K562 (cell line): ENCODE measurements around the gene MATN1.

ENCODE experiments used
- CTCF ChIP-seq, 3 experiments: IDR thresholded peaks in 2 of 3; conservative IDR thresholded peaks in 1 of 3; 2 replicates each; pipeline ENCODE4 v1.5.1; 2011 to 2012; ENCODE audit warnings: low read length in 3 of 3, mild to moderate bottlenecking in 3 of 3, control low read depth in 2 of 3, improper control_type of control experiment in 1 of 3, inconsistent platforms in 1 of 3, low read depth in 1 of 3, mixed read lengths in 1 of 3, moderate library complexity in 1 of 3; ENCODE audit not compliant: insufficient read depth in 2 of 3
- FOXA3 ChIP-seq, 2 experiments: fragments of 450-650 bp in 1 of 2; sonication (generic) in 1 of 2; formaldehyde crosslinking; IDR thresholded peaks in 1 of 2; conservative IDR thresholded peaks in 1 of 2; 2 replicates each; pipeline versions ENCODE4 v1.4.0 to v1.8.0; 2020 to 2022; ENCODE audit warnings: mild to moderate bottlenecking in 2 of 2, missing genetic modification reagents in 1 of 2
- FOXK1 ChIP-seq: sonication (generic); formaldehyde crosslinking; IDR thresholded peaks from 2 replicates; pipeline ENCODE4 v1.8.0; 2022; ENCODE audit warnings: missing genetic modification reagents, mild to moderate bottlenecking, borderline replicate concordance
- HNRNPUL1 ChIP-seq: fragments of 200-400 bp; formaldehyde crosslinking; IDR thresholded peaks from 2 replicates; pipeline ENCODE4 v1.6.1; 2017; ENCODE audit warnings: low read length
- OTX1 ChIP-seq: fragments of 450-650 bp; formaldehyde crosslinking; IDR thresholded peaks from 2 replicates; pipeline ENCODE4 v1.4.0; 2022; ENCODE audit warnings: mild to moderate bottlenecking
- PPARD ChIP-seq: fragments of 250-450 bp; sonication (Bioruptor Pico); IDR thresholded peaks from 2 replicates; pipeline ENCODE4 v1.8.0; 2022; ENCODE audit warnings: inconsistent platforms, mild to moderate bottlenecking, moderate library complexity
- RAD21 ChIP-seq, 2 experiments: fragments of 250-450 bp in 1 of 2; fragments of 450-650 bp in 1 of 2; sonication (Bioruptor Pico) in 1 of 2; formaldehyde crosslinking in 1 of 2; IDR thresholded peaks in 1 of 2; conservative IDR thresholded peaks in 1 of 2; 2 replicates each; pipeline versions ENCODE4 v1.4.0 to v1.8.0; 2020 to 2022; ENCODE audit warnings: mild to moderate bottlenecking in 2 of 2, moderate library complexity in 1 of 2
- RCOR1 ChIP-seq, 2 experiments: IDR thresholded peaks; 2 replicates each; pipeline ENCODE4 v1.6.1; 2012; ENCODE audit warnings: low read depth in 2 of 2, low read length in 2 of 2, borderline replicate concordance in 1 of 2, improper control_type of control experiment in 1 of 2
- RNF219 ChIP-seq: fragments of 250-450 bp; sonication (Bioruptor Pico); IDR thresholded peaks from 2 replicates; pipeline ENCODE4 v1.5.0; 2022; ENCODE audit warnings: mild to moderate bottlenecking
- ZC3H8 ChIP-seq: fragments of 450-650 bp; IDR thresholded peaks from 2 replicates; pipeline ENCODE4 v1.6.1; 2017
- ZNF217 ChIP-seq: sonication (generic); formaldehyde crosslinking; IDR thresholded peaks from 2 replicates; pipeline ENCODE4 v1.8.0; 2022; ENCODE audit warnings: mild to moderate bottlenecking, missing genetic modification reagents
- TF ChIP-seq, protein P1 (sequence below): fragments of 450-650 bp; IDR thresholded peaks from 2 replicates; pipeline ENCODE4 v1.6.1; 2018; ENCODE audit warnings: mild to moderate bottlenecking, low read depth; ENCODE audit not compliant: partially characterized antibody
- TF ChIP-seq, protein P2 (sequence below): sonication (generic); formaldehyde crosslinking; IDR thresholded peaks from 2 replicates; pipeline ENCODE4 v1.8.0; 2022; ENCODE audit warnings: missing genetic modification reagents, mild to moderate bottlenecking, borderline replicate concordance

- TF ChIP-seq ZC3H8: no peak
- TF ChIP-seq, protein P1, sequence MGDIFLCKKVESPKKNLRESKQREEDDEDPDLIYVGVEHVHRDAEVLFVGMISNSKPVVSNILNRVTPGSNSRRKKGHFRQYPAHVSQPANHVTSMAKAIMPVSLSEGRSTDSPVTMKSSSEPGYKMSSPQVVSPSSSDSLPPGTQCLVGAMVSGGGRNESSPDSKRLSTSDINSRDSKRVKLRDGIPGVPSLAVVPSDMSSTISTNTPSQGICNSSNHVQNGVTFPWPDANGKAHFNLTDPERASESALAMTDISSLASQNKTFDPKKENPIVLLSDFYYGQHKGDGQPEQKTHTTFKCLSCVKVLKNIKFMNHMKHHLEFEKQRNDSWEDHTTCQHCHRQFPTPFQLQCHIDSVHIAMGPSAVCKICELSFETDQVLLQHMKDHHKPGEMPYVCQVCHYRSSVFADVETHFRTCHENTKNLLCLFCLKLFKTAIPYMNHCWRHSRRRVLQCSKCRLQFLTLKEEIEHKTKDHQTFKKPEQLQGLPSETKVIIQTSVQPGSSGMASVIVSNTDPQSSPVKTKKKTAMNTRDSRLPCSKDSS: no peak
- no peak for TF ChIP-seq ZNF217 (CRISPR knock-in tag)
- no peak for TF ChIP-seq RNF219 (CRISPR knock-in tag)
- no peak for TF ChIP-seq PPARD
- no peak for TF ChIP-seq HNRNPUL1
- no peak for TF ChIP-seq FOXK1 (CRISPR knock-in tag)
- TF ChIP-seq FOXA3 (CRISPR knock-in tag; conservative IDR thresholded peaks at IDR 0.05 in 1 of 2, IDR thresholded peaks at IDR 0.05 in 1 of 2): no peak
- no peak for TF ChIP-seq OTX1 (CRISPR knock-in tag)
- TF ChIP-seq RCOR1 (IDR thresholded peaks at IDR 0.05; ENCODE audit: borderline replicate concordance in 1 of 2, low read depth in 2 of 2, low read length in 2 of 2): peak in 1 of 2 experiments; percentile 55; a peak in 1 of 4 replicates
- no peak for TF ChIP-seq RAD21 (CRISPR knock-in tag; conservative IDR thresholded peaks at IDR 0.05 in 1 of 2, IDR thresholded peaks at IDR 0.05 in 1 of 2)
- no peak for TF ChIP-seq CTCF (IDR thresholded peaks at IDR 0.05 in 2 of 3, conservative IDR thresholded peaks at IDR 0.05 in 1 of 3; ENCODE audit: insufficient read depth in 2 of 3, low read depth in 1 of 3, low read length in 3 of 3)
- TF ChIP-seq, protein P2, sequence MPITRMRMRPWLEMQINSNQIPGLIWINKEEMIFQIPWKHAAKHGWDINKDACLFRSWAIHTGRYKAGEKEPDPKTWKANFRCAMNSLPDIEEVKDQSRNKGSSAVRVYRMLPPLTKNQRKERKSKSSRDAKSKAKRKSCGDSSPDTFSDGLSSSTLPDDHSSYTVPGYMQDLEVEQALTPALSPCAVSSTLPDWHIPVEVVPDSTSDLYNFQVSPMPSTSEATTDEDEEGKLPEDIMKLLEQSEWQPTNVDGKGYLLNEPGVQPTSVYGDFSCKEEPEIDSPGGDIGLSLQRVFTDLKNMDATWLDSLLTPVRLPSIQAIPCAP: no peak
These were observed 47.6 kb upstream of the MATN1 start for GRCh38 chr1:30771005-30771404.
